Loucy (cell line): Measurements from ENCODE around the gene SH3RF3.
A peak's percentile ranks its signal among the peaks of the same experiment; 100 is the strongest.

Experiments
- EZH2phosphoT487 ChIP-seq: fragments of 200-600 bp; IDR thresholded peaks from 2 replicates; pipeline ENCODE4 v1.6.1; 2018; ENCODE audit warnings: antibody characterized with exemption, mild to moderate bottlenecking, moderate library complexity, borderline replicate concordance
- TF ChIP-seq, protein P1 (sequence below): fragments of 200-600 bp; sonication (generic); conservative IDR thresholded peaks from 2 replicates; pipeline ENCODE4 v1.5.1; 2014; ENCODE audit warnings: mild to moderate bottlenecking, antibody characterized with exemption, low read length

DNA sequence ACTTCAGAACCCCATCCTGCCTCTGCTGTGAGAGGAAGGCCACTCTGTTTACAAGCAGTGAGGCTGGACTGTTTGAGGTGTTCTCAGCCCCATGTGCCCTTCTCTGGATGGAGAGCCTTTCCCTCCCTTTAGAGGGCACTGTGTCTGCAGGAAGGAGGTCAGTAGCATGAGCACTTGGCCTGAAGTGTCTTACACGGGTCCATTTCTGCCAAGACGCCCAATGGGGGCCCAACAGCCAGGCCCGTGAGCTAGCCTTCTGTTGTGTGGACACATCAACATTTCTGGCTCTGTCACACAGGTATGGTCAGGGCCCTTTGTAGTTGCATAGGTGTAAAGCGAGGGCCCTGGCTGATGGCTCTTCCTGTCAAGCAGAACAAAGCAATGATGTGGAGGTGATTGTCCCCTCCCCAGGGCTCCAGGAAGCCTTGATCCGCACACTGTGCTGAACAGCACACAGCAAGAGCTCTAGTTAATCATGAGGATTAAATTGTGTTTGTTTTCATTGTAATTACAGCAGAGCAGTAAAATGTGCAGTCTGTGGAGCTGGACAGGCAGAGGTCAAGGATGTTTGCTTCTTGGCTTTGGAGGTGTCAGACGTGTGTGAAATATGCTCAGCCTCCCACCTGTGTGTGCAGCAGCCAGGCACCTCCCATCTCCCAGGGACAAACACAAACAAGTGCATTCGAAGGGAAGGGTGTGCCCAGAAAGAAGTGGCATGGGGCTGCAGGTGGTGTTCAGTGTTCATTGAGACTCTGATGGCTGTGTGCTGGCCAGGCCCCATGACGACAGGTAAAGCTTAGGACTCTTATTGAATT, 132.1 kb downstream of the SH3RF3 start:
- TF ChIP-seq, protein P1, sequence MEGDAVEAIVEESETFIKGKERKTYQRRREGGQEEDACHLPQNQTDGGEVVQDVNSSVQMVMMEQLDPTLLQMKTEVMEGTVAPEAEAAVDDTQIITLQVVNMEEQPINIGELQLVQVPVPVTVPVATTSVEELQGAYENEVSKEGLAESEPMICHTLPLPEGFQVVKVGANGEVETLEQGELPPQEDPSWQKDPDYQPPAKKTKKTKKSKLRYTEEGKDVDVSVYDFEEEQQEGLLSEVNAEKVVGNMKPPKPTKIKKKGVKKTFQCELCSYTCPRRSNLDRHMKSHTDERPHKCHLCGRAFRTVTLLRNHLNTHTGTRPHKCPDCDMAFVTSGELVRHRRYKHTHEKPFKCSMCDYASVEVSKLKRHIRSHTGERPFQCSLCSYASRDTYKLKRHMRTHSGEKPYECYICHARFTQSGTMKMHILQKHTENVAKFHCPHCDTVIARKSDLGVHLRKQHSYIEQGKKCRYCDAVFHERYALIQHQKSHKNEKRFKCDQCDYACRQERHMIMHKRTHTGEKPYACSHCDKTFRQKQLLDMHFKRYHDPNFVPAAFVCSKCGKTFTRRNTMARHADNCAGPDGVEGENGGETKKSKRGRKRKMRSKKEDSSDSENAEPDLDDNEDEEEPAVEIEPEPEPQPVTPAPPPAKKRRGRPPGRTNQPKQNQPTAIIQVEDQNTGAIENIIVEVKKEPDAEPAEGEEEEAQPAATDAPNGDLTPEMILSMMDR: peak; percentile 72
- no peak for TF ChIP-seq EZH2phosphoT487
